H9 (cell line): ENCODE results near the gene CENPA. TPM values are rescaled to one million over a fixed set of nuclear protein-coding genes. Genes with fewer than 3 reads are reported as not detected.

Experiments used
- DNase-seq: peaks from one replicate; pipeline ENCODE4 v3.0.0-alpha.2; 2017
- H2AFZ ChIP-seq: one replicate; pipeline ENCODE4 v1.6.1; 2013; ENCODE audit warnings: mild to moderate bottlenecking, low read length, control low read depth, moderate library complexity
- H2AK5ac ChIP-seq: 2 replicates; pipeline ENCODE4 v1.6.1; 2013; ENCODE audit warnings: low read length, control low read depth, mixed read lengths; ENCODE audit not compliant: insufficient read length
- H2BK120ac ChIP-seq: one replicate; pipeline ENCODE4 v1.6.1; 2013; ENCODE audit warnings: low read depth, mild to moderate bottlenecking, low read length, control low read depth, inconsistent platforms; ENCODE audit not compliant: poor library complexity, severe bottlenecking
- H2BK12ac ChIP-seq: 2 replicates; pipeline ENCODE4 v1.6.1; 2013; ENCODE audit warnings: low read length, control low read depth, mixed read lengths, low read depth; ENCODE audit not compliant: insufficient read length
- H2BK15ac ChIP-seq: 2 replicates; pipeline ENCODE4 v1.6.1; 2013; ENCODE audit warnings: low read depth, low read length, control low read depth
- H2BK20ac ChIP-seq: one replicate; pipeline ENCODE4 v1.6.1; 2013; ENCODE audit warnings: low read depth, mild to moderate bottlenecking, low read length, control low read depth, inconsistent platforms; ENCODE audit not compliant: poor library complexity, severe bottlenecking
- H2BK5ac ChIP-seq: 2 replicates; pipeline ENCODE4 v1.6.1; 2013; ENCODE audit warnings: low read length, control low read depth, mixed read lengths; ENCODE audit not compliant: insufficient read length
- H3K14ac ChIP-seq: 2 replicates; pipeline ENCODE4 v1.6.1; 2013; ENCODE audit warnings: low read length, control low read depth; ENCODE audit not compliant: insufficient read depth
- H3K18ac ChIP-seq: 2 replicates; pipeline ENCODE4 v1.6.1; 2013; ENCODE audit warnings: low read depth, mild to moderate bottlenecking, mixed read lengths, low read length, control low read depth; ENCODE audit not compliant: insufficient read length
- H3K23ac ChIP-seq: 2 replicates; pipeline ENCODE4 v1.6.1; 2013; ENCODE audit warnings: low read length, control low read depth, mixed read lengths, low read depth; ENCODE audit not compliant: insufficient read length
- H3K23me2 ChIP-seq: 2 replicates; pipeline ENCODE4 v1.6.1; 2013; ENCODE audit warnings: low read depth, mild to moderate bottlenecking, mixed read lengths, low read length, control low read depth; ENCODE audit not compliant: insufficient read length, poor library complexity, severe bottlenecking
- H3K27ac ChIP-seq: 2 replicates; pipeline ENCODE4 v1.5.1; 2013; ENCODE audit warnings: low read length, control low read depth, mixed read lengths, low read depth; ENCODE audit not compliant: insufficient read length
- H3K27me3 ChIP-seq: 2 replicates; pipeline ENCODE4 v1.6.1; 2013; ENCODE audit warnings: low read length, control low read depth, inconsistent platforms; ENCODE audit not compliant: insufficient read depth
- H3K4ac ChIP-seq: 2 replicates; pipeline ENCODE4 v1.6.1; 2013; ENCODE audit warnings: low read depth, mild to moderate bottlenecking, control low read depth, inconsistent platforms, low read length, moderate library complexity
- H3K4me1 ChIP-seq: 2 replicates; pipeline ENCODE4 v1.6.1; 2013; ENCODE audit warnings: low read length, control low read depth, inconsistent platforms; ENCODE audit not compliant: insufficient read depth
- H3K4me2 ChIP-seq: 2 replicates; pipeline ENCODE4 v1.6.1; 2013; ENCODE audit warnings: low read length, control low read depth, mixed read lengths; ENCODE audit not compliant: insufficient read length, insufficient read depth
- H3K56ac ChIP-seq: 2 replicates; pipeline ENCODE4 v1.6.1; 2013; ENCODE audit warnings: low read depth, mild to moderate bottlenecking, mixed read lengths, low read length, control low read depth; ENCODE audit not compliant: insufficient read length
- H3K79me1 ChIP-seq: 2 replicates; pipeline ENCODE4 v1.6.1; 2013; ENCODE audit warnings: low read depth, mild to moderate bottlenecking, moderate library complexity, low read length, control low read depth, inconsistent platforms; ENCODE audit not compliant: insufficient read depth, poor library complexity, severe bottlenecking
- H3K79me2 ChIP-seq: 2 replicates; pipeline ENCODE4 v1.6.1; 2013; ENCODE audit warnings: low read length, control low read depth, inconsistent platforms; ENCODE audit not compliant: insufficient read depth
- H3K9ac ChIP-seq: 2 replicates; pipeline ENCODE4 v1.6.1; 2013; ENCODE audit warnings: low read length, control low read depth, mixed read lengths; ENCODE audit not compliant: insufficient read length; ENCODE audit errors: extremely low read depth
- H3K9me3 ChIP-seq: one replicate; pipeline ENCODE4 v1.6.1; 2013; ENCODE audit warnings: low read depth, low read length, inconsistent platforms; ENCODE audit not compliant: control insufficient read depth
- H3T11ph ChIP-seq: one replicate; pipeline ENCODE4 v1.6.1; 2013; ENCODE audit warnings: mild to moderate bottlenecking, low read length, control low read depth, inconsistent platforms
- H4K20me1 ChIP-seq: one replicate; pipeline ENCODE4 v1.6.1; 2013; ENCODE audit not compliant: control insufficient read depth, insufficient read length, insufficient read depth
- H4K5ac ChIP-seq: 2 replicates; pipeline ENCODE4 v1.6.1; 2013; ENCODE audit warnings: low read depth, mild to moderate bottlenecking, mixed read lengths, low read length, control low read depth; ENCODE audit not compliant: insufficient read length
- H4K8ac ChIP-seq: replicated peaks from 2 replicates; pipeline ENCODE4 v1.6.1; 2013; ENCODE audit warnings: low read length, control low read depth, mixed read lengths, low read depth; ENCODE audit not compliant: insufficient read length
- H4K91ac ChIP-seq: 2 replicates; pipeline ENCODE4 v1.6.1; 2013; ENCODE audit warnings: low read depth, mild to moderate bottlenecking, moderate library complexity, mixed read lengths, low read length, control low read depth; ENCODE audit not compliant: insufficient read length
- H3K27ac Mint-ChIP-seq, 3 experiments: 2 replicates in 2 of 3; 3 replicates in 1 of 3; pipeline ENCODE4 v1.8.0; 2020 to 2021; ENCODE audit warnings: mixed read lengths in 3 of 3, mild to moderate bottlenecking in 1 of 3, moderate library complexity in 1 of 3
- H3K27me3 Mint-ChIP-seq: 2 replicates; pipeline ENCODE4 v1.8.0; 2021; ENCODE audit warnings: low read depth, mild to moderate bottlenecking, moderate library complexity, mixed read lengths
- H3K36me3 Mint-ChIP-seq, 3 experiments: 2 replicates in 2 of 3; 3 replicates in 1 of 3; pipeline ENCODE4 v1.8.0; 2020 to 2021; ENCODE audit warnings: low read depth in 3 of 3, mixed read lengths in 3 of 3; ENCODE audit not compliant: insufficient read depth in 1 of 3
- H3K4me1 Mint-ChIP-seq, 2 experiments: 2 replicates each; pipeline ENCODE4 v1.8.0; 2020; ENCODE audit warnings: mixed read lengths in 2 of 2
- H3K4me3 Mint-ChIP-seq, 2 experiments: 2 replicates in 1 of 2; 3 replicates in 1 of 2; pipeline ENCODE4 v1.8.0; 2020 to 2021; ENCODE audit warnings: mild to moderate bottlenecking in 2 of 2, mixed read lengths in 2 of 2, moderate library complexity in 1 of 2
- H3K9me3 Mint-ChIP-seq, 2 experiments: 2 replicates in 1 of 2; 3 replicates in 1 of 2; pipeline ENCODE4 v1.8.0; 2020; ENCODE audit warnings: mild to moderate bottlenecking in 2 of 2, mixed read lengths in 2 of 2, moderate library complexity in 1 of 2
- WGBS: extraction: QIAGEN DNeasy Blood & Tissue Kit; methylation state at CpG from one replicate; pipeline ENCODE4 v1.1.7; 2013; ENCODE audit warnings: missing lambda C conversion rate, low lambda C conversion rate, mixed read lengths; ENCODE audit not compliant: insufficient read length; ENCODE audit errors: extremely low coverage; 5-methylcytosine and 5-hydroxymethylcytosine counted together
- total RNA-seq: library from RNA; stranded (reverse); gene quantifications from 2 replicates; pipeline ENCODE4 v1.2.1, GENCODE V29; 2021
- TF ChIP-seq, protein P1 (sequence below): fragments of 200-600 bp; sonication (generic); conservative IDR thresholded peaks from 3 replicates; pipeline ENCODE4 v1.8.0; 2021; ENCODE audit warnings: antibody characterized with exemption, mild to moderate bottlenecking

Gene CENPA
- total RNA-seq, 1 experiment from 2014 or later: 19.3 TPM

DNA sequence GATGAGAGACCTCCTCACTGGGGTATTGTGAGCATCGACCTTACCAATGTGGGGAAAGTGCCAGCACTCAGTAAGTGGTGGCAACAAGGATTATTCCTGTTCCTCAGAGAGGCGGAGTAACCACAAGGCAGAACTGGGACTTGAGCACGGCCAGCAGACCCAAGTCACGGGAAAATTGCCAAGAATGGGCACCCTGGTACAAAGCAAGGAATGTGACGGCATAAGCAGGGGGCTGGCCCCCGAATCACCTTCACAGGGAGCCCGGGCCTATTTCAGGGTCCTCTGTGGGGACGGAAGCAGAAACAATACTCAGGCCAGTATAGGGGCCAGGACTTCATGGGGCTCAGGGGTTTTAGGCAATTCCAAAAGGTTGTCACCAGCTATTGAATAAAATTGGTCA lies 25.4 kb downstream of the CENPA start:
- no peak overlapping the region for H3T11ph ChIP-seq
- H3K18ac ChIP-seq: no peak overlapping the region
- Mint-ChIP-seq H3K4me3 (no peak overlapping the region), H3K27ac (peak overlapping the region in 1 of 3 experiments; percentile 56; a peak in 1 of 7 replicates), H3K27me3 (peaks cover 12% of the 10 kb centered on the region), H3K9me3 (peaks cover 4 to 5% of the 10 kb centered on the region in 2 experiments; a peak in 2 of 5 replicates), H3K4me1 (peaks cover 8 to 10% of the 10 kb centered on the region in 2 experiments), H3K36me3 (no peaks in the 10 kb centered on the region)
- DNase-seq: no peak
- H3K27ac ChIP-seq: no peak overlapping the region
- H3K14ac ChIP-seq: no peak overlapping the region
- TF ChIP-seq, protein P1, sequence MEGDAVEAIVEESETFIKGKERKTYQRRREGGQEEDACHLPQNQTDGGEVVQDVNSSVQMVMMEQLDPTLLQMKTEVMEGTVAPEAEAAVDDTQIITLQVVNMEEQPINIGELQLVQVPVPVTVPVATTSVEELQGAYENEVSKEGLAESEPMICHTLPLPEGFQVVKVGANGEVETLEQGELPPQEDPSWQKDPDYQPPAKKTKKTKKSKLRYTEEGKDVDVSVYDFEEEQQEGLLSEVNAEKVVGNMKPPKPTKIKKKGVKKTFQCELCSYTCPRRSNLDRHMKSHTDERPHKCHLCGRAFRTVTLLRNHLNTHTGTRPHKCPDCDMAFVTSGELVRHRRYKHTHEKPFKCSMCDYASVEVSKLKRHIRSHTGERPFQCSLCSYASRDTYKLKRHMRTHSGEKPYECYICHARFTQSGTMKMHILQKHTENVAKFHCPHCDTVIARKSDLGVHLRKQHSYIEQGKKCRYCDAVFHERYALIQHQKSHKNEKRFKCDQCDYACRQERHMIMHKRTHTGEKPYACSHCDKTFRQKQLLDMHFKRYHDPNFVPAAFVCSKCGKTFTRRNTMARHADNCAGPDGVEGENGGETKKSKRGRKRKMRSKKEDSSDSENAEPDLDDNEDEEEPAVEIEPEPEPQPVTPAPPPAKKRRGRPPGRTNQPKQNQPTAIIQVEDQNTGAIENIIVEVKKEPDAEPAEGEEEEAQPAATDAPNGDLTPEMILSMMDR: no peak
- H4K91ac ChIP-seq: no peak overlapping the region
- H3K9ac ChIP-seq: no peak overlapping the region
- H3K4me1 ChIP-seq: no peaks in the 10 kb centered on the region
- no peak overlapping the region for H3K4ac ChIP-seq
- H2BK5ac ChIP-seq: no peak overlapping the region
- no CpG with 5 or more reads among the region's 8 CpGs for WGBS
- H2AFZ ChIP-seq: no peak overlapping the region
- H3K4me2 ChIP-seq: no peak overlapping the region
- no peak overlapping the region for H3K56ac ChIP-seq
- H4K20me1 ChIP-seq: no peaks in the 10 kb centered on the region
- no peak overlapping the region for H2BK15ac ChIP-seq
- H3K79me1 ChIP-seq: no peaks in the 10 kb centered on the region
- H3K23me2 ChIP-seq: no peaks in the 10 kb centered on the region
- no peak overlapping the region for H4K5ac ChIP-seq
- H3K9me3 ChIP-seq: no peaks in the 10 kb centered on the region
- no peak overlapping the region for H4K8ac ChIP-seq
- H3K27me3 ChIP-seq: no peaks in the 10 kb centered on the region
- no peak overlapping the region for H2BK20ac ChIP-seq
- H3K23ac ChIP-seq: no peak overlapping the region
- no peak overlapping the region for H2BK120ac ChIP-seq
- H3K79me2 ChIP-seq: no peaks in the 10 kb centered on the region
- H2BK12ac ChIP-seq: no peak overlapping the region
- H2AK5ac ChIP-seq: no peak overlapping the region
